H1 (cell line): ENCODE data around the gene TPD52L1. TPM values are rescaled to one million over a fixed set of nuclear protein-coding genes. Genes with fewer than 3 reads are reported as not detected.

ENCODE experiments used
- ATF3 ChIP-seq: IDR thresholded peaks from 2 replicates; pipeline ENCODE4 v1.6.1; 2011; ENCODE audit warnings: low read depth, mild to moderate bottlenecking, low read length; ENCODE audit not compliant: insufficient read depth
- CBX8 ChIP-seq: fragments of 300-800, 300-1000 bp; sonication (generic); IDR thresholded peaks from 2 replicates; pipeline ENCODE4 v1.7.1; 2016; ENCODE audit warnings: low read depth, low read length, borderline replicate concordance
- CHD1 ChIP-seq: IDR thresholded peaks from 2 replicates; pipeline ENCODE4 v1.6.1; 2012; ENCODE audit warnings: low read depth, low read length, improper control_type of control experiment
- JUND ChIP-seq: IDR thresholded peaks from 2 replicates; pipeline ENCODE4 v1.6.1; 2011; ENCODE audit warnings: mild to moderate bottlenecking, improper control_type of control experiment, low read length
- POLR2A ChIP-seq, 2 experiments: IDR thresholded peaks; 1 replicate in 1 of 2; 2 replicates in 1 of 2; pipeline ENCODE4 v1.6.1; 2011; ENCODE audit warnings: low read depth in 2 of 2, low read length in 2 of 2, mild to moderate bottlenecking in 2 of 2; ENCODE audit errors: control extremely low read depth in 1 of 2
- RBBP5 ChIP-seq: IDR thresholded peaks from 2 replicates; pipeline ENCODE4 v1.7.1; 2012; ENCODE audit warnings: low read depth, mild to moderate bottlenecking, inconsistent platforms, low read length, moderate library complexity, borderline replicate concordance
- RXRA ChIP-seq: IDR thresholded peaks from 2 replicates; pipeline ENCODE4 v1.6.1; 2011; ENCODE audit warnings: low read depth, mild to moderate bottlenecking, low read length, moderate library complexity; ENCODE audit not compliant: insufficient read depth
- SAP30 ChIP-seq: fragments of 300-600 bp; sonication (generic); IDR thresholded peaks from 2 replicates; pipeline ENCODE4 v1.7.1; 2012; ENCODE audit warnings: low read length, moderate library complexity, mild to moderate bottlenecking, inconsistent platforms; ENCODE audit not compliant: insufficient read depth, insufficient replicate concordance
- TCF12 ChIP-seq: IDR thresholded peaks from 2 replicates; pipeline ENCODE4 v1.6.1; 2011; ENCODE audit warnings: low read depth, mild to moderate bottlenecking, low read length
- ZNF274 ChIP-seq: IDR thresholded peaks from 2 replicates; pipeline ENCODE4 v1.7.0; 2012; ENCODE audit warnings: low read length, borderline replicate concordance; ENCODE audit errors: extremely low read depth
- polyA plus RNA-seq, 7 experiments: library from polyadenylated mRNA; depleted of rRNA in 3 of 7; stranded (reverse) in 5 of 7; unstranded in 2 of 7; fragments of >200 nt in 5 of 7; fragments of 200-250 nt in 2 of 7; gene quantifications; 1 replicate in 5 of 7; 2 replicates in 1 of 7; 4 replicates in 1 of 7; pipeline versions ENCODE4 v1.2.1 to v1.2.3, GENCODE V29; 2011 to 2013; ENCODE audit warnings: missing spikeins in 2 of 7, mixed read lengths in 2 of 7
- total RNA-seq: library from RNA; stranded (reverse); fragmentation: NEBNext Ultra II Directional; extraction: Animal tissue kit (Norgen Biotek cat#: 25700); gene quantifications from 2 replicates; pipeline ENCODE4 v1.2.1, GENCODE V29; 2021

TPD52L1 gene
- total and polyA plus RNA-seq, 2 of the 8 experiments (the other 6 are each of a cell fraction or from before 2014, with no cell fraction given) = 7.4 to 14.2 TPM

DNA sequence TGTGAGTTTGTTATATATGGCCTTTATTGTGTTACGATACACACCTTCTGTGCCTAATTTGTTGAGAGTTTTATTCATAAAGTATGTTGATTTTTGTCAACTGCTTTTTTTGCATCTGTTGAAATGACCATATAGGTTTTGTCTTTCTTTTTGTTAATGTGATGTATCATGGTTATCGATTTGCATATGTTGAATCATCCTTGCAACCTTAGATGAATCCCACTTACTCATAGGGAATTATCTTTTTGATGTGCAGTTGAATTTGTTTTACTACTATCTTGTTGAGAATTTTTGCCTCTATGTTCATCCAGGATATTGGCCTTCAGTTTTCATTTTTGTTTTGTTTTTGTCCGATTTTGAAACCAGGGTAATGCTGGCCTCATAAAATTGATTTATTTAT lies 45.7 kb upstream of the TPD52L1 start (continued):
- TF ChIP-seq RBBP5 (no peak), CBX8 (no peak), CHD1 (no peak), ZNF274 (no peak), ATF3 (no peak), SAP30 (no peak), JUND (no peak), RXRA (no peak), POLR2A (IDR thresholded peaks at IDR 0.05; ENCODE audit: control extremely low read depth in 1 of 2, low read depth in 2 of 2, low read length in 2 of 2) (no peak), TCF12 (no peak)
